H9 (cell line): Measurements from ENCODE around the gene ZNF341. TPM values are rescaled to one million over a fixed set of nuclear protein-coding genes. Genes with fewer than 3 reads are reported as not detected.

Source experiments
- DNase-seq: peaks from one replicate; pipeline ENCODE4 v3.0.0-alpha.2; 2017
- H2AFZ ChIP-seq: one replicate; pipeline ENCODE4 v1.6.1; 2013; ENCODE audit warnings: mild to moderate bottlenecking, low read length, control low read depth, moderate library complexity
- H2AK5ac ChIP-seq: 2 replicates; pipeline ENCODE4 v1.6.1; 2013; ENCODE audit warnings: low read length, control low read depth, mixed read lengths; ENCODE audit not compliant: insufficient read length
- H2BK120ac ChIP-seq: one replicate; pipeline ENCODE4 v1.6.1; 2013; ENCODE audit warnings: low read depth, mild to moderate bottlenecking, low read length, control low read depth, inconsistent platforms; ENCODE audit not compliant: poor library complexity, severe bottlenecking
- H2BK12ac ChIP-seq: 2 replicates; pipeline ENCODE4 v1.6.1; 2013; ENCODE audit warnings: low read length, control low read depth, mixed read lengths, low read depth; ENCODE audit not compliant: insufficient read length
- H2BK15ac ChIP-seq: 2 replicates; pipeline ENCODE4 v1.6.1; 2013; ENCODE audit warnings: low read depth, low read length, control low read depth
- H2BK20ac ChIP-seq: one replicate; pipeline ENCODE4 v1.6.1; 2013; ENCODE audit warnings: low read depth, mild to moderate bottlenecking, low read length, control low read depth, inconsistent platforms; ENCODE audit not compliant: poor library complexity, severe bottlenecking
- H2BK5ac ChIP-seq: 2 replicates; pipeline ENCODE4 v1.6.1; 2013; ENCODE audit warnings: low read length, control low read depth, mixed read lengths; ENCODE audit not compliant: insufficient read length
- H3K14ac ChIP-seq: 2 replicates; pipeline ENCODE4 v1.6.1; 2013; ENCODE audit warnings: low read length, control low read depth; ENCODE audit not compliant: insufficient read depth
- H3K18ac ChIP-seq: 2 replicates; pipeline ENCODE4 v1.6.1; 2013; ENCODE audit warnings: low read depth, mild to moderate bottlenecking, mixed read lengths, low read length, control low read depth; ENCODE audit not compliant: insufficient read length
- H3K23ac ChIP-seq: 2 replicates; pipeline ENCODE4 v1.6.1; 2013; ENCODE audit warnings: low read length, control low read depth, mixed read lengths, low read depth; ENCODE audit not compliant: insufficient read length
- H3K23me2 ChIP-seq: 2 replicates; pipeline ENCODE4 v1.6.1; 2013; ENCODE audit warnings: low read depth, mild to moderate bottlenecking, mixed read lengths, low read length, control low read depth; ENCODE audit not compliant: insufficient read length, poor library complexity, severe bottlenecking
- H3K27ac ChIP-seq: 2 replicates; pipeline ENCODE4 v1.5.1; 2013; ENCODE audit warnings: low read length, control low read depth, mixed read lengths, low read depth; ENCODE audit not compliant: insufficient read length
- H3K27me3 ChIP-seq: 2 replicates; pipeline ENCODE4 v1.6.1; 2013; ENCODE audit warnings: low read length, control low read depth, inconsistent platforms; ENCODE audit not compliant: insufficient read depth
- H3K4ac ChIP-seq: 2 replicates; pipeline ENCODE4 v1.6.1; 2013; ENCODE audit warnings: low read depth, mild to moderate bottlenecking, control low read depth, inconsistent platforms, low read length, moderate library complexity
- H3K4me1 ChIP-seq: 2 replicates; pipeline ENCODE4 v1.6.1; 2013; ENCODE audit warnings: low read length, control low read depth, inconsistent platforms; ENCODE audit not compliant: insufficient read depth
- H3K4me2 ChIP-seq: 2 replicates; pipeline ENCODE4 v1.6.1; 2013; ENCODE audit warnings: low read length, control low read depth, mixed read lengths; ENCODE audit not compliant: insufficient read length, insufficient read depth
- H3K56ac ChIP-seq: 2 replicates; pipeline ENCODE4 v1.6.1; 2013; ENCODE audit warnings: low read depth, mild to moderate bottlenecking, mixed read lengths, low read length, control low read depth; ENCODE audit not compliant: insufficient read length
- H3K79me1 ChIP-seq: 2 replicates; pipeline ENCODE4 v1.6.1; 2013; ENCODE audit warnings: low read depth, mild to moderate bottlenecking, moderate library complexity, low read length, control low read depth, inconsistent platforms; ENCODE audit not compliant: insufficient read depth, poor library complexity, severe bottlenecking
- H3K79me2 ChIP-seq: 2 replicates; pipeline ENCODE4 v1.6.1; 2013; ENCODE audit warnings: low read length, control low read depth, inconsistent platforms; ENCODE audit not compliant: insufficient read depth
- H3K9ac ChIP-seq: 2 replicates; pipeline ENCODE4 v1.6.1; 2013; ENCODE audit warnings: low read length, control low read depth, mixed read lengths; ENCODE audit not compliant: insufficient read length; ENCODE audit errors: extremely low read depth
- H3K9me3 ChIP-seq: one replicate; pipeline ENCODE4 v1.6.1; 2013; ENCODE audit warnings: low read depth, low read length, inconsistent platforms; ENCODE audit not compliant: control insufficient read depth
- H3T11ph ChIP-seq: one replicate; pipeline ENCODE4 v1.6.1; 2013; ENCODE audit warnings: mild to moderate bottlenecking, low read length, control low read depth, inconsistent platforms
- H4K20me1 ChIP-seq: one replicate; pipeline ENCODE4 v1.6.1; 2013; ENCODE audit not compliant: control insufficient read depth, insufficient read length, insufficient read depth
- H4K5ac ChIP-seq: 2 replicates; pipeline ENCODE4 v1.6.1; 2013; ENCODE audit warnings: low read depth, mild to moderate bottlenecking, mixed read lengths, low read length, control low read depth; ENCODE audit not compliant: insufficient read length
- H4K8ac ChIP-seq: replicated peaks from 2 replicates; pipeline ENCODE4 v1.6.1; 2013; ENCODE audit warnings: low read length, control low read depth, mixed read lengths, low read depth; ENCODE audit not compliant: insufficient read length
- H4K91ac ChIP-seq: 2 replicates; pipeline ENCODE4 v1.6.1; 2013; ENCODE audit warnings: low read depth, mild to moderate bottlenecking, moderate library complexity, mixed read lengths, low read length, control low read depth; ENCODE audit not compliant: insufficient read length
- H3K27ac Mint-ChIP-seq, 3 experiments: 2 replicates in 2 of 3; 3 replicates in 1 of 3; pipeline ENCODE4 v1.8.0; 2020 to 2021; ENCODE audit warnings: mixed read lengths in 3 of 3, mild to moderate bottlenecking in 1 of 3, moderate library complexity in 1 of 3
- H3K27me3 Mint-ChIP-seq: 2 replicates; pipeline ENCODE4 v1.8.0; 2021; ENCODE audit warnings: low read depth, mild to moderate bottlenecking, moderate library complexity, mixed read lengths
- H3K36me3 Mint-ChIP-seq, 3 experiments: 2 replicates in 2 of 3; 3 replicates in 1 of 3; pipeline ENCODE4 v1.8.0; 2020 to 2021; ENCODE audit warnings: low read depth in 3 of 3, mixed read lengths in 3 of 3; ENCODE audit not compliant: insufficient read depth in 1 of 3
- H3K4me1 Mint-ChIP-seq, 2 experiments: 2 replicates each; pipeline ENCODE4 v1.8.0; 2020; ENCODE audit warnings: mixed read lengths in 2 of 2
- H3K4me3 Mint-ChIP-seq, 2 experiments: 2 replicates in 1 of 2; 3 replicates in 1 of 2; pipeline ENCODE4 v1.8.0; 2020 to 2021; ENCODE audit warnings: mild to moderate bottlenecking in 2 of 2, mixed read lengths in 2 of 2, moderate library complexity in 1 of 2
- H3K9me3 Mint-ChIP-seq, 2 experiments: 2 replicates in 1 of 2; 3 replicates in 1 of 2; pipeline ENCODE4 v1.8.0; 2020; ENCODE audit warnings: mild to moderate bottlenecking in 2 of 2, mixed read lengths in 2 of 2, moderate library complexity in 1 of 2
- CTCF ChIP-seq: fragments of 200-600 bp; sonication (generic); conservative IDR thresholded peaks from 3 replicates; pipeline ENCODE4 v1.8.0; 2021; ENCODE audit warnings: antibody characterized with exemption, mild to moderate bottlenecking
- WGBS: extraction: QIAGEN DNeasy Blood & Tissue Kit; methylation state at CpG from one replicate; pipeline ENCODE4 v1.1.7; 2013; ENCODE audit warnings: missing lambda C conversion rate, low lambda C conversion rate, mixed read lengths; ENCODE audit not compliant: insufficient read length; ENCODE audit errors: extremely low coverage; 5-methylcytosine and 5-hydroxymethylcytosine counted together
- total RNA-seq: library from RNA; stranded (reverse); gene quantifications from 2 replicates; pipeline ENCODE4 v1.2.1, GENCODE V29; 2021

ZNF341 gene
- total RNA-seq, 1 experiment from 2014 or later, result 5.2 TPM

- peaks cover 4 to 14% (median 8%) of the 10 kb centered on the region in 3 experiments; a peak in 5 of 7 replicates for H3K36me3 Mint-ChIP-seq
- no peak overlapping the region for H4K5ac ChIP-seq
- no peak overlapping the region for H2AK5ac ChIP-seq
These were observed 107.8 kb downstream of the ZNF341 start for GRCh38 chr20:33839591-33839990.

More at GRCh38 chr20:33839591-33839990, 107.8 kb downstream of the ZNF341 start:
- no peaks in the 10 kb centered on the region for H4K20me1 ChIP-seq
- H4K91ac ChIP-seq, result no peak overlapping the region
- H3K9me3 ChIP-seq, result no peaks in the 10 kb centered on the region
- H3K56ac ChIP-seq, result no peak overlapping the region
- H3K4ac ChIP-seq, result no peak overlapping the region
- no peaks in the 10 kb centered on the region for H3K27me3 Mint-ChIP-seq
- H3K18ac ChIP-seq, result no peak overlapping the region
- no peak for DNase-seq
- H3K23ac ChIP-seq, result no peak overlapping the region
- no peak overlapping the region for H3T11ph ChIP-seq
- H2BK15ac ChIP-seq, result no peak overlapping the region
- no peak overlapping the region for H2BK120ac ChIP-seq
- no peak overlapping the region for H2AFZ ChIP-seq
- no peak overlapping the region for H3K27ac Mint-ChIP-seq
- no peak overlapping the region for H3K27ac ChIP-seq
- TF ChIP-seq CTCF, result no peak
- H3K4me3 Mint-ChIP-seq, result no peak overlapping the region
- H3K9me3 Mint-ChIP-seq, result no peaks in the 10 kb centered on the region
- H3K9ac ChIP-seq, result no peak overlapping the region
- H2BK20ac ChIP-seq, result no peak overlapping the region
- H2BK12ac ChIP-seq, result no peak overlapping the region
- H3K4me1 Mint-ChIP-seq, result peaks cover 43 to 58% of the 10 kb centered on the region in 2 experiments
- H3K27me3 ChIP-seq, result no peaks in the 10 kb centered on the region
- no peak overlapping the region for H4K8ac ChIP-seq
- WGBS, result no CpG with 5 or more reads among the region's 3 CpGs
- peaks cover 3% of the 10 kb centered on the region; the same call in 1 of the 2 replicates for H3K4me1 ChIP-seq
- no peak overlapping the region for H2BK5ac ChIP-seq
- no peak overlapping the region for H3K4me2 ChIP-seq
- H3K14ac ChIP-seq, result no peak overlapping the region
- peaks cover 3% of the 10 kb centered on the region for H3K79me1 ChIP-seq
- H3K79me2 ChIP-seq, result no peaks in the 10 kb centered on the region; the same call in 1 of the 2 replicates
- H3K23me2 ChIP-seq, result no peaks in the 10 kb centered on the region
